Stomach smooth muscle (tissue), 2 donors: Measurements from ENCODE around the gene BABAM1.

Experiments
- H3K27ac ChIP-seq: one replicate; pipeline ENCODE4 v1.7.0; 2013; ENCODE audit warnings: mild to moderate bottlenecking, low read length, inconsistent platforms
- H3K27me3 ChIP-seq, 2 donors: one replicate each; pipeline ENCODE4 v1.7.0; 2013; ENCODE audit warnings: low read length in 2 of 2; ENCODE audit not compliant: insufficient read depth in 2 of 2, control insufficient read depth in 1 of 2
- H3K36me3 ChIP-seq, 2 donors: one replicate each; pipeline ENCODE4 v1.7.0; 2013; ENCODE audit warnings: low read length in 2 of 2; ENCODE audit not compliant: control insufficient read depth in 2 of 2, insufficient read depth in 2 of 2
- H3K4me1 ChIP-seq: one replicate; pipeline ENCODE4 v1.7.0; 2013; ENCODE audit warnings: low read length; ENCODE audit not compliant: control insufficient read depth, insufficient read depth
- H3K4me3 ChIP-seq, 2 donors: one replicate each; pipeline ENCODE4 v1.7.0; 2013; ENCODE audit warnings: low read length in 2 of 2
- H3K9ac ChIP-seq, 2 donors: one replicate each; pipeline ENCODE4 v1.7.0; 2013; ENCODE audit warnings: low read length in 2 of 2, mild to moderate bottlenecking in 1 of 2
- H3K9me3 ChIP-seq, 2 donors: one replicate each; pipeline ENCODE4 v1.7.0; 2013; ENCODE audit warnings: low read length in 2 of 2; ENCODE audit not compliant: control insufficient read depth in 2 of 2
- donor health status: healthy.
- donor health status: Pancreatic carcinoma.

The BABAM1 gene

DNA sequence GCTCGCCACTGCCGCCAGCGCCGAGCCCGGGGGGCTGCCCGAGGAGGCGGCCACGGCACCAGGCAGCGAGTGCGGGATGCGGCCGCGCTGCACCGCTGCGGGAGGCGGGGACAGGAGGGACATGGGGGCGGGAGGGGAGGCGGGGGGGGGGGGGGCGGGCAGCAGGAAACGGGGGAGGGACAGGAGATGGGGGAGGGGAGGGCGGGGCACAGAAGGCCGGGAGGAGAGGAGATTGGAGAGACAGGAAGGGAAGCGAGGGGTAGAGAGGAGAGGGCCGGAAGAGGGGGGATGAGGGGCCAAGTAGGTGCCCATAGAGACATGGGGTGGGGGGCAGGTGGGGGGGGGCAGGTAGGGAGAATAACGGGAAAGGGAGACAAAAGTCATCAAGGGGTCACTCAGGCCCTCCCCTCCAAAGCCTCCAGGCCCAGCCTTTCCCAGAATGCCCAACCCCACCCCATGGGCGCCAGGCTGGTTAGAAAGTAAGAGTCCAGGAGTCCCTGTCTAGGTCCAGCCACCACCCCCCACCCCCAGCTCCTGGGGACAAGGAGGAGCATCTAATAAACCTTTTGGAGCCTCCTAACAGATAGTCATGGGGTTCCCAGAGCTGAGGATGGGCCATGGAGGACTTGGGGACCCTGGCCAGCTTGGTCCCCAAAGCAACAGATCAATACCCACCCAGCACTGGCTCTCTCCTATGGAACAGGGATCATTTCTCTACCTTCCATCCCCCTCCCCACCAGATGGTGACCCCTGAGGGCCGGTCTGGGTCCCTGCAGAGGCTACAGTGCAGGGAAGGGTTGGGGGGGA lies 31.1 kb upstream of the BABAM1 start:
- peak overlapping the region; percentile 53 for H3K27ac ChIP-seq
- H3K4me1 ChIP-seq: peaks cover 21% of the 10 kb centered on the region
- H3K9me3 ChIP-seq: no peaks in the 10 kb centered on the region
- H3K36me3 ChIP-seq: peaks cover 4 to 20% of the 10 kb centered on the region in 2 donors
- H3K9ac ChIP-seq: no peak overlapping the region
- H3K27me3 ChIP-seq: no peaks in the 10 kb centered on the region
- H3K4me3 ChIP-seq: peak overlapping the region; percentile 49 to 70

- Histone ChIP-seq H3K36me3 (peaks cover under 1 to 17% of the 10 kb centered on the region in 2 donors), H3K4me3 (no peak overlapping the region), H3K9me3 (no peaks in the 10 kb centered on the region), H3K27me3 (no peaks in the 10 kb centered on the region), H3K9ac (no peak overlapping the region), H3K4me1 (peaks cover 28% of the 10 kb centered on the region), H3K27ac (peak overlapping the region; percentile 18)
Measured at GRCh38 chr19:17236811-17237543, 30.3 kb upstream of the BABAM1 start.

GRCh38 chr19:17237747-17238706 lies 29.2 kb upstream of the BABAM1 start:
- H3K4me1 ChIP-seq: peaks cover 35% of the 10 kb centered on the region

GRCh38 chr19:17240062-17240752 lies 27.0 kb upstream of the BABAM1 start:
- H3K9me3 ChIP-seq: no peaks in the 10 kb centered on the region
- peaks cover 35% of the 10 kb centered on the region for H3K4me1 ChIP-seq
- H3K9ac ChIP-seq: no peak overlapping the region
- no peak overlapping the region for H3K4me3 ChIP-seq
- no peaks in the 10 kb centered on the region for H3K27me3 ChIP-seq
- peaks cover 0 to 12% of the 10 kb centered on the region in 2 donors for H3K36me3 ChIP-seq
- no peak overlapping the region for H3K27ac ChIP-seq

More at GRCh38 chr19:17237747-17238706, 29.2 kb upstream of the BABAM1 start:
- no peak overlapping the region for H3K27ac ChIP-seq
- H3K9ac ChIP-seq: no peak overlapping the region
- peaks cover 0 to 15% of the 10 kb centered on the region in 2 donors for H3K36me3 ChIP-seq
- H3K9me3 ChIP-seq: no peaks in the 10 kb centered on the region
- no peaks in the 10 kb centered on the region for H3K27me3 ChIP-seq
- H3K4me3 ChIP-seq: no peak overlapping the region

DNA sequence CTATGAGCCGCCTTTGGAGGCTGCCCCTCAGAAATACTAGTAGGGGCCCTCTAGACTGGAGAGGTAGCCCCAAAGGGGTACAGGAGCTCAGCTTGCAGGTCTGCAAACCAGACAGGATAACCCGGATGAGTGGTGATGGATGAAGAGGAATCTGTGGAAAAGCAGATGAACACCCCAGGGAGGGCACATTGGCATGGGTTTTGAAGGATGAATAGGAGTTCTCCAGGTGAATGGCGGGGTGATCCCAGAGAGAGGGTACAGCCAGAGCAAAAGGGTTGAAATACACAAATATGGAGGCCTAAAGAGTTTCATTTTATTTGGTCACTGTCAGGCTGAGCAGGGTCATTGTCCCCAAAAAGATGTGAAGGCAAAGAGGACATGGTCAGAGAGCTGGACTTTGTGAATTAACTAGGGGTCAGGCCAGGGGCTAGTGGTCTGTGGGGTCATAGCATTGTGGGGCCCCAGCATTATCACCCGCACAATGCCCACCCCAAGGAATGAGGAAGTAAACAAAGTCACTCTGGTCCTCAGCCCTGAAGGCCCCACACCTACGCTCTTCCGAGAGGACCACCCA lies 26.3 kb upstream of the BABAM1 start:
- Histone ChIP-seq H3K27me3 (no peaks in the 10 kb centered on the region), H3K4me1 (peaks cover 31% of the 10 kb centered on the region), H3K27ac (no peak overlapping the region), H3K36me3 (peaks cover 0 to 12% of the 10 kb centered on the region in 2 donors), H3K4me3 (no peak overlapping the region), H3K9ac (no peak overlapping the region), H3K9me3 (no peaks in the 10 kb centered on the region)

GRCh38 chr19:17242431-17243208 lies 24.6 kb upstream of the BABAM1 start:
- Histone ChIP-seq H3K9ac (no peak overlapping the region), H3K27ac (peak overlapping the region; percentile 71), H3K9me3 (no peaks in the 10 kb centered on the region), H3K4me1 (peaks cover 35% of the 10 kb centered on the region), H3K4me3 (peak overlapping the region in 1 of 2 donors; percentile 88), H3K36me3 (peaks cover 0 to 12% of the 10 kb centered on the region in 2 donors), H3K27me3 (no peaks in the 10 kb centered on the region)

- H3K27me3 ChIP-seq: no peaks in the 10 kb centered on the region
- peak overlapping the region; percentile 71 to 78 for H3K9ac ChIP-seq
- no peaks in the 10 kb centered on the region for H3K9me3 ChIP-seq
- peak overlapping the region; percentile 71 for H3K27ac ChIP-seq
- H3K36me3 ChIP-seq: peaks cover 0 to 8% of the 10 kb centered on the region in 2 donors
- H3K4me3 ChIP-seq: peak overlapping the region; percentile 79 to 88
- peaks cover 35% of the 10 kb centered on the region for H3K4me1 ChIP-seq
Measured at GRCh38 chr19:17243211-17243829, 23.9 kb upstream of the BABAM1 start.

DNA sequence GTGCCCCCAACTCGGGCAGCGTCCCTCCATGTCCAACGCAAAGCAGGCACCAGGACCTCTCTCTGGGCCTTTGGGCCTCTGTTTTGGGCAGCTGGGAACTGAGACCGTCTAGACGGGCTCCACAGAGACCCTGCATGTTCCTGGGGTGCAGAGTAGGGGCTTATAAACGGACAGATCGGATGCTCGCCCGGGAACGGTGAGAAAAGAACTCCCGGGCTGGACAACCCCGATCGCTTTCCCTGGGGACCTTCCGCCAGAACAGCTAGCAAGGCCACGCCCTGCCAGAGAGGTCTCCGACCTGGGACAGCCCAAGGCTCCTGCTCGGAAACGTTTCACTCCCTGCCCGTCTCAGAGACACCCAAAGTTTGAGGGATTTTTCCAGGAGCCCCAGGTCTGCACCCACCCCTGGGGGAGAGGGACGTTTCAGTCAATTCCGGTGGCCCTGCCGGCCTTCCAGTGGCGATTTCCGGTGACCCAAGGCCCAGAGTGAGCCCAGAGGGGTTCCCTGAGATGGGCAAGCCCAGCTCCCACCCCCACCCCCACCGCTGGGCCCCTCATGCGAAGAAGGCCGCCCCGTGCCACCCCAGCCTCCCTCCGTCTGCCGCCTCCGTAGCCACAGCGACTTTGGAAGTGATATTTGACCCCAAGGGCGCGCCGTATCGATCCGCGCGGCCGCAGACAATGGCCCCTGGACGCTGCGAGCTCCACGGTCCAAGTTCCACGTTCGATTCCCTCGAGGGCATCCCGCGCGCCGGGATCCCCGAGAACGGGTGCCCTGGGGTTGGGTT lies 23.2 kb upstream of the BABAM1 start:
- Histone ChIP-seq H3K27me3 (no peaks in the 10 kb centered on the region), H3K4me3 (peak overlapping the region; percentile 79 to 88), H3K27ac (peak overlapping the region; percentile 71), H3K9me3 (no peaks in the 10 kb centered on the region), H3K4me1 (peaks cover 35% of the 10 kb centered on the region), H3K36me3 (peaks cover 0 to 8% of the 10 kb centered on the region in 2 donors), H3K9ac (peak overlapping the region; percentile 74 to 78)
